SH-SY5Y (cell line): ENCODE results near the gene TFAP2A.

Source experiments
- GATA2 ChIP-seq: IDR thresholded peaks from 2 replicates; pipeline ENCODE4 v1.6.1; 2011; ENCODE audit warnings: mild to moderate bottlenecking, low read depth, low read length
- GATA3 ChIP-seq: IDR thresholded peaks from 2 replicates; pipeline ENCODE4 v1.6.1; 2011; ENCODE audit warnings: low read depth, mild to moderate bottlenecking, low read length, moderate library complexity

DNA sequence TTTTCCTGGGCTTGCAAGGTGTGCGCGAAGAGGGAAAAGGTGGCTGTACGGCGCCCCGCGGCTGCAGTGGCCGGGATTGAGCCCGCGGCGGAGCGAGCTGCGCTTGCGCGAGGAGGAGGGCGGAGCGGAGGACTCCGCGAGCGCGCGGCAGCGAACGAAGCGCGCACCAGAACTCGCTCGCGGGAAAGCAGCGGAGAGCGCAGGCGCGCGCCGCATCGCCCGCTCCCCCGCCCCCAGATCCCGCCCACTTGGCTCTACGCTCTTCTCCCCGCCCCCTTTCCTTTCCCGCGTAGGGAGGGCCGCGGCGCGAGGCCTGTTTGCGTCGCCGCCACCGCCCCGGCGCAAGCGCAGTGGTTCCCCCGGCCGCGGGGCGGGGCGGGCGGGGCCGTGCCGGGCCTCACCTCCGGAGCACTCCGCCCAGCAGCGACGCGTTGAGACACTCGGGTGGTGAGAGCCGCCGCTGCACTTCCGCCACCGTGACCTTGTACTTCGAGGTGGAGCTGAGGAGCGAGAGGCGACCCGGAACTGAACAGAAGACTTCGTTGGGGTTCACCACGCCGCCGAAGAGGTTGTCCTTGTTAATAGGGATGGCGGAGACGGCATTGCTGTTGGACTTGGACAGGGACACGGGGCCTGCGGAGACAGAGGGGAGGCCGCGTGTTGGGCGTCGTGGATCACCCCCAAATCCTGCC lies 10.6 kb downstream of the TFAP2A start:
- TF ChIP-seq GATA3: no peak
- TF ChIP-seq GATA2: no peak
